ENCODE data around the gene TOGARAM1. TPM values are rescaled to one million over a fixed set of nuclear protein-coding genes. Genes with fewer than 3 reads are reported as not detected.

The TOGARAM1 gene
- total and polyA plus RNA-seq, 9 donors = 8.4 to 28.3 (median 21.6) TPM

DNA sequence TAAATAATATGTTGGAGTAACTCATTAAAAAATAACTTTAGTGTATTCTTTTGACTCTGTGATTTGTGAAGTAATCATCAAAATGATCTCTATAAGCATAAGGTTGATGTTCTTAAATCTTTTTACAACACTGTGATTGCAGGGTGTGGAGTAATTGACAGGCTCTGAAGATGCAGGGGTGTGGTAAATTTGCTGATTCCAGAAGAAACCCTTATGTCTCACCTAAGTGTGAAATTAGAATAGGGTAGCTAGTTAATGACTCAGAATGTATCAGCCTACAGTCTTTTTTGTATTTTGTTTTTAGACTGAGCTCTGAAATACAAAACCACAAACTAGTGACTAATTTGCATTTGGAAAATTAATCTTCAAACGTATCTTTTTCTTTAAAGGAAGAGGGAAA, 127.8 kb downstream of the TOGARAM1 start:
- peaks cover 3% of the 10 kb centered on the region for H3K4me1 ChIP-seq (ENCODE audit: insufficient read depth)
- 17 to 22% (median 18%) methylated on average over 1 of the region's 1 CpG for WGBS, 3 donors
- intact Hi-C loops (cut with DNase I) = no loop called here

DNA sequence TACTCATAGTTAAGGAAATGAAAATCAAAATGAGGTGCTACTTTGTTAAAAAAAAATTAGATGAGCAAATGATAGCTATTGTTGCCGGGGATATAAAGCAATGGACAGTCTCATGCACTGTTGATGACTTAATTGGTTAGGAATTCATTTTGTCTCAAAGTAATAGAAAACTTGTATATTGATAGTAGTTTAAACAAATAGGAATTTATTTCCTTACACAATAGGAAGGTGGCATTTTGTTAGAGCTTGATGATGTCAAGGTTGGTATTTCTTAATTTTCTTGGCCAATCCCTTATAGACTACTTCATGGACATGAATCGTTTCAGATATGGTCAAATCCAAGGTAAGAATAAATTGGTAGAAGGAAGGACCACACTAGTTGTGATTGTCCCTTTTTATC, 129.7 kb downstream of the TOGARAM1 start:
- WGBS, 3 donors = 83 to 85% (median 84%) methylated on average over 2 of the region's 2 CpGs
- Histone ChIP-seq H3K9me3 (no peaks in the 10 kb centered on the region), H3K4me3 (no peak overlapping the region), H3K36me3 (no peaks in the 10 kb centered on the region), H3K27ac (no peak overlapping the region), H3K4me1 (ENCODE audit: insufficient read depth) (no peaks in the 10 kb centered on the region), H3K27me3 (no peaks in the 10 kb centered on the region)
- no peak for DNase-seq
- intact Hi-C loops (cut with DNase I) = no loop called here
- TF ChIP-seq POLR2A (IDR thresholded peaks at IDR 0.05) = no peak
- TF ChIP-seq EP300 (IDR thresholded peaks at IDR 0.05) = no peak
- TF ChIP-seq, protein P1, sequence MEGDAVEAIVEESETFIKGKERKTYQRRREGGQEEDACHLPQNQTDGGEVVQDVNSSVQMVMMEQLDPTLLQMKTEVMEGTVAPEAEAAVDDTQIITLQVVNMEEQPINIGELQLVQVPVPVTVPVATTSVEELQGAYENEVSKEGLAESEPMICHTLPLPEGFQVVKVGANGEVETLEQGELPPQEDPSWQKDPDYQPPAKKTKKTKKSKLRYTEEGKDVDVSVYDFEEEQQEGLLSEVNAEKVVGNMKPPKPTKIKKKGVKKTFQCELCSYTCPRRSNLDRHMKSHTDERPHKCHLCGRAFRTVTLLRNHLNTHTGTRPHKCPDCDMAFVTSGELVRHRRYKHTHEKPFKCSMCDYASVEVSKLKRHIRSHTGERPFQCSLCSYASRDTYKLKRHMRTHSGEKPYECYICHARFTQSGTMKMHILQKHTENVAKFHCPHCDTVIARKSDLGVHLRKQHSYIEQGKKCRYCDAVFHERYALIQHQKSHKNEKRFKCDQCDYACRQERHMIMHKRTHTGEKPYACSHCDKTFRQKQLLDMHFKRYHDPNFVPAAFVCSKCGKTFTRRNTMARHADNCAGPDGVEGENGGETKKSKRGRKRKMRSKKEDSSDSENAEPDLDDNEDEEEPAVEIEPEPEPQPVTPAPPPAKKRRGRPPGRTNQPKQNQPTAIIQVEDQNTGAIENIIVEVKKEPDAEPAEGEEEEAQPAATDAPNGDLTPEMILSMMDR (IDR thresholded peaks at IDR 0.05) = no peak

More for the DNA sequence above, 127.8 kb downstream of the TOGARAM1 start:
- Histone ChIP-seq H3K36me3 (no peaks in the 10 kb centered on the region), H3K27me3 (no peaks in the 10 kb centered on the region), H3K27ac (no peak overlapping the region), H3K4me3 (no peak overlapping the region), H3K9me3 (no peaks in the 10 kb centered on the region)
- DNase-seq = no peak
- TF ChIP-seq EP300 (IDR thresholded peaks at IDR 0.05) (no peak), POLR2A (IDR thresholded peaks at IDR 0.05) (no peak)
- TF ChIP-seq, protein P1 (IDR thresholded peaks at IDR 0.05) = no peak

DNA sequence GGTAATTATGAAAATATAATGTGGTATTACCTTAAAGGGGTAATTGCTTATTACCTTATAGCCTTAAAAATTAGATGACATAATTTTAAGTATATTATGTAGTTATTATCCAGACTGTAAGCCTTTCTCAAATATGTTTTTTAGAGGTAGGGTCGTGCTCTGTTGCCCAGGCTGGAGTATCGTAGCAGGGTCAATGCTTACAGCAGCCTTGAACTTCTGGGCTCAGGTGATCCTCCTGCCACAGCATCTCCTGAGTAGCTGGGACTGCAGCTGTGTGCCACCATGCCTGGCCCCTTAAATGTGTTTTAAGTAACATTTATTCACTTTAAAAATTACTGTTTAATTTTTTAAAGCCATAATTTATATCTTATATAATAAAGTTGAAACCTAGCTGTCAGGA, 132.3 kb downstream of the TOGARAM1 start:
- TF ChIP-seq EP300 (IDR thresholded peaks at IDR 0.05) (no peak), POLR2A (IDR thresholded peaks at IDR 0.05) (no peak)
- TF ChIP-seq, protein P1 (IDR thresholded peaks at IDR 0.05) = no peak
- H3K9me3 ChIP-seq = no peaks in the 10 kb centered on the region
- no peaks in the 10 kb centered on the region for H3K36me3 ChIP-seq
- H3K4me3 ChIP-seq = no peak overlapping the region
- no peak for DNase-seq
- WGBS, 3 donors = 95 to 97% (median 96%) methylated on average over 2 of the region's 2 CpGs
- no peak overlapping the region for H3K27ac ChIP-seq
- no peaks in the 10 kb centered on the region for H3K27me3 ChIP-seq
- H3K4me1 ChIP-seq (ENCODE audit: insufficient read depth) = no peaks in the 10 kb centered on the region
- intact Hi-C loops (cut with DNase I) = no loop called here

DNA sequence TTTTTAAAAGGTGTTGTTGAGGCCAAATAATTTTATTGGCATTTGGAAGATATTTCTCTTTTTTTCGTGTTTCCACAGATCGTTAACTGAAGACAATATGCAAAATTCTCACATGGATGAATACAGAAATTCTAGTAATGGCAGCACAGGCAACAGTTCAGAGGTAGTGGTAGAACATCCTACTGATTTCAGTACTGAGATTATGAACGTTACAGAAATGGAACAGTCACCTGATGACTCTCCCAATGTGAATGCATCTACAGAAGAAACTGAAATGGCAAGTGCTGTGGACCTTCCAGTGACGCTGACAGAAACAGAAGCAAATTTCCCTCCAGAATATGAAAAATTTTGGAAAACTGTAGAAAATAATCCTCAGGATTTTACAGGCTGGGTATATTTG, 133.2 kb downstream of the TOGARAM1 start:
- Histone ChIP-seq H3K4me3 (no peak overlapping the region), H3K9me3 (no peaks in the 10 kb centered on the region), H3K4me1 (ENCODE audit: insufficient read depth) (no peaks in the 10 kb centered on the region), H3K27me3 (no peaks in the 10 kb centered on the region), H3K36me3 (no peaks in the 10 kb centered on the region), H3K27ac (no peak overlapping the region)
- TF ChIP-seq, protein P1 (IDR thresholded peaks at IDR 0.05) = no peak
- TF ChIP-seq POLR2A (IDR thresholded peaks at IDR 0.05) (no peak), EP300 (IDR thresholded peaks at IDR 0.05) (no peak)
- intact Hi-C loops (cut with DNase I) = no loop called here
- 91 to 93% (median 93%) methylated on average over 4 of the region's 4 CpGs for WGBS, 3 donors
- DNase-seq = no peak
